Measurements from ENCODE around the gene TFF3.

TFF3 gene

GRCh38 chr21:42279341-42279871, 35.8 kb downstream of the TFF3 start:
- TF ChIP-seq, protein P1, sequence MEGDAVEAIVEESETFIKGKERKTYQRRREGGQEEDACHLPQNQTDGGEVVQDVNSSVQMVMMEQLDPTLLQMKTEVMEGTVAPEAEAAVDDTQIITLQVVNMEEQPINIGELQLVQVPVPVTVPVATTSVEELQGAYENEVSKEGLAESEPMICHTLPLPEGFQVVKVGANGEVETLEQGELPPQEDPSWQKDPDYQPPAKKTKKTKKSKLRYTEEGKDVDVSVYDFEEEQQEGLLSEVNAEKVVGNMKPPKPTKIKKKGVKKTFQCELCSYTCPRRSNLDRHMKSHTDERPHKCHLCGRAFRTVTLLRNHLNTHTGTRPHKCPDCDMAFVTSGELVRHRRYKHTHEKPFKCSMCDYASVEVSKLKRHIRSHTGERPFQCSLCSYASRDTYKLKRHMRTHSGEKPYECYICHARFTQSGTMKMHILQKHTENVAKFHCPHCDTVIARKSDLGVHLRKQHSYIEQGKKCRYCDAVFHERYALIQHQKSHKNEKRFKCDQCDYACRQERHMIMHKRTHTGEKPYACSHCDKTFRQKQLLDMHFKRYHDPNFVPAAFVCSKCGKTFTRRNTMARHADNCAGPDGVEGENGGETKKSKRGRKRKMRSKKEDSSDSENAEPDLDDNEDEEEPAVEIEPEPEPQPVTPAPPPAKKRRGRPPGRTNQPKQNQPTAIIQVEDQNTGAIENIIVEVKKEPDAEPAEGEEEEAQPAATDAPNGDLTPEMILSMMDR (IDR thresholded peaks at IDR 0.05) = no peak

GRCh38 chr21:42278451-42279149, 36.6 kb downstream of the TFF3 start:
- TF ChIP-seq, protein P1 (IDR thresholded peaks at IDR 0.05) = no peak

DNA sequence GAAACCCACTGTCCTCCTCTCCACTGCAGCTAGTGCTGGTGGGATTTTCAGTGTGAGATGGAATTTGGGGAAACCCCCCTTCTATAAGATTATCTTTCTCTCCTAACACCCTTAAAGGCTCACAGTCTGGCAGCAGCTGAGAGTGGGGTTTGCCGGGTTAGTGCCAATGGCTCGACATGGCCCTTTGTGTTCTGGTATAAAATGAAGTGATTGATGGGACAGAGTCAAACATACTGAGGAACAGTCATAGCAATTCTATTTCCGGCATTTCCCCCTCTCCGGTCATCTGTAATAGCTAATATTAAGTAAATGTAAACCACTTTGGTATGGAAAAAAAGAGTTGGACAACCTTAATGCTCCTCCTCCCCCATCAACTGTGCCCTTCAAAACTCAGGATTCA, 37.6 kb downstream of the TFF3 start:
- TF ChIP-seq, protein P1 (IDR thresholded peaks at IDR 0.05) = no peak

GRCh38 chr21:42276526-42277154, 38.6 kb downstream of the TFF3 start:
- TF ChIP-seq, protein P1 (IDR thresholded peaks at IDR 0.05) = no peak

GRCh38 chr21:42276076-42276475, 39.1 kb downstream of the TFF3 start:
- TF ChIP-seq, protein P1 (IDR thresholded peaks at IDR 0.05) = no peak

GRCh38 chr21:42272984-42273600, 42.1 kb downstream of the TFF3 start:
- TF ChIP-seq, protein P1 (IDR thresholded peaks at IDR 0.05) = no peak

GRCh38 chr21:42272109-42272962, 42.9 kb downstream of the TFF3 start:
- TF ChIP-seq, protein P1 (IDR thresholded peaks at IDR 0.05) = no peak

Measured in LNCAP (cell line).